NCI-H2029 treated with DMSO at 0.1 percent for 48 hours (cell line): Measurements from ENCODE around the gene TSPYL1.
A peak's percentile ranks its signal among the peaks of the same experiment; 100 is the strongest.

Experiments used
- DNase-seq: peaks from one replicate; lab custom pipeline; 2025; lab: John Stamatoyannopoulos, UW

The TSPYL1 gene

DNA sequence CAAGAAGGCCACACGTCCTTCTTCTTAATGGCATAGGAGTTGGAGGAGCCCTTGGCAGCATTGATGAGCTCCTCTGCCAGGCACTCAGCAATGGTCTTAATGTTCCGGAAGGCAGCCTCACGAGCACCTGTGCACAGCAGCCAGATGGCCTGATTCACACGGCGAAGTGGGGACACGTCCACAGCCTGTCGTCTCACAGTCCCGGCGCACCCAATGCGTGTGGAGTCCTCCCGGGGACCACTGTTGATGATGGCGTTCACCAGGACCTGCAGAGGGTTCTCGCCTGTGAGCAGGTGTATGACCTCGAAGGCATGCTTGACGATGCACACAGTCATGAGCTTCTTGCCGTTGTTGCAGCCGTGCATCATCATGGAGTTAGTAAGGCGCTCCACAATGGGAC, 21.2 kb downstream of the TSPYL1 start:
- no peak for DNase-seq

DNA sequence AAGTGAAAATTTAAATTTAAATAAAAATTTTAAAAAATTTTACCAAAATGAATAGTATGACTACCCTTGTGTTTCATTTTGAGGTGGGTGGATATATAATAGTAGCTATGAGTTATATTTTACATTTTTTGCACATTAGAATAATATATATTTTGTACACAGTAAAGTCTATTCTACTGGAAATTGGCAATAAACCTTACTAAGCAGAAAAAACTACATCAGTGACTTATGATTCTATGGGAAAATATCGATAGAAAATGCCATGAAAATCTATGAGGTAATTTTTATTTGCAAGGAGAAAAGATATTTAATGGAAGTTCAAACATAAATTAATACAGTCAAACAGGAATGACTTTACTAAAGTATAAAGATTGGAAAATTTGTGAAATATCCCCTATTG, 23.0 kb downstream of the TSPYL1 start:
- DNase-seq = no peak

DNA sequence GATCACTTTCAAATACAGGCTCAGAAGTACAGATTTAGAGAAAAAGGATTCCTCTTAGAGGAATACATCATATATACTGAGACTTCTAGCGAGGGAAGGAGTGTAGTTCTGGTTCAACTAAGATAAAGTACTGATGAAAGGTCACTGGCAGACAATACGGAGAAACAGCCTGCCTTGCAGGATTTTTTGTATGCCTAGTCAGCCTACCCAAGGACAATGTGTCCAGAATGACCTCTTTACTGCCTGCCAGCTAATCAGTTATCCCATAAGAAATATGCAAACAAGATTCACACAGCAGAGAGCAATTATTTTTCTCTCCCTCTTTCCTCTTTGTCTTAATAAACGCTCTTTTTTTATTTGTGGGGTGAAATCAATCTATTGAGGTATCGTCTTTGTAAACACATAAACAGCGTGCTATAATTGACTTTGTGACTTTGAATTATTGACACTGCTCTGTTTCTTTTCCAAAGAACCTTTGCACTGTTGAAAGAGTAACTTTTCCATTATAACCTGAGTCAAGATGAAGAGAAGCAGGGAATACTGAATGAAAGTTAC, 24.4 kb downstream of the TSPYL1 start:
- no peak for DNase-seq

- peak; percentile 98 for DNase-seq
These were observed 25.3 kb downstream of the TSPYL1 start for GRCh38 chr6:116254297-116255056.

- peak; percentile 100 for DNase-seq
These were observed 26.0 kb downstream of the TSPYL1 start, which contains the start of gene TSPYL4 for GRCh38 chr6:116253505-116254296. Gene TSPYL4, minus strand, starts transcription at chr6:116254075. Its CDS starts 67 bp downstream, at chr6:116254008.

DNA sequence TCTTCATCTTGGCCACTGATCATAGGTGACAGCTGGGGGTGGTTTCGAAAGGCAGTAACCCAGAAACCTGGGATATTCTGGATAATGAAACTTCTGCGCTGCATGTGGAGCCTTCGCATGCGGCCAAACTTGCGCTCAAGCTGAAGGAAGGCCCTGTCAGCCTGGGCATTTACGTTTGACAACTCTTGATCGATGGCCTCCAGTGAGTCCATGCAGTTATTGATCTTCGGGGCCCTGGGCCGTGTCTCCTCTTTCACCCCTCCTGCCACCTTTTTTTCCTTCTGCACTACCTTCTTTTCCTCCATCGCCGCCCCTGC, 26.6 kb downstream of the TSPYL1 start:
- DNase-seq = no peak

- no peak for DNase-seq
These were observed 28.0 kb downstream of the TSPYL1 start for GRCh38 chr6:116251568-116252384.

GRCh38 chr6:116248577-116248976, 31.2 kb downstream of the TSPYL1 start:
- DNase-seq = no peak

DNA sequence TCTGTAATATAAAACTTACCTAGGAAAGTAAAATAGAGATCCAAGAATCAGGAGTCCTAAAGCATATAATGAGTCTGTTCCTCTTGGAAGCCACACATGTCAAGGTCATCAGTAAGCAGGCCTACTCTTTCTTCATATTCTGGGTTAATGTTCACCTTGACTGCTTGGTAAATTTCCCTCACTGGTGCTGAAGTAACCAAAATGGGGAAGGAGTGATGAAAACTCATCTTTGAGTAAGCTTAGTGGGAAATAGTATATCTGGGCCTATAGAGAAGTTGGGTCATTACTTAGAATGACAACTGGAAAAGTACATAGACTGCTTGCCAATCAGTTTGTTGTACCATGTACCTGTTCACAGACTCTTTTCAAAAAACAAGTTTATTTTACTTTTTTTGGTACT, 32.4 kb downstream of the TSPYL1 start:
- no peak for DNase-seq

DNA sequence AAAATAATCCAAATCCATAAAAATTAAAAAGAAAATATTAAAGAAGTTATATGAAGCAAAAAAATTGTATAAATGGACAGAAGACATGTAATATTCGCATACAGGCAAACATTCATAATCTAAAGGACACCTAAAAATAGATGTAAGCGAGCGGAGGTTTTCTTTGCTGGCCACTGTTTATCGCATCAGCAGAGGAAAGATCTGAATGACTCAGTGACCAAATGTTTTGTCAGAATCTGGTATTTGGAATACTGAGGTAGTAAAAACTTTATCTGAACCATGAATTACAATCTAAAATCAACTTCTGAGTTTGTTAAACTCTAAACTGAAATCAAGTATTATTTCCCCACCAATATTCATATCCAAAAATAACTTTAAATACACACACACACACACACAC, 33.6 kb downstream of the TSPYL1 start:
- DNase-seq = no peak

DNA sequence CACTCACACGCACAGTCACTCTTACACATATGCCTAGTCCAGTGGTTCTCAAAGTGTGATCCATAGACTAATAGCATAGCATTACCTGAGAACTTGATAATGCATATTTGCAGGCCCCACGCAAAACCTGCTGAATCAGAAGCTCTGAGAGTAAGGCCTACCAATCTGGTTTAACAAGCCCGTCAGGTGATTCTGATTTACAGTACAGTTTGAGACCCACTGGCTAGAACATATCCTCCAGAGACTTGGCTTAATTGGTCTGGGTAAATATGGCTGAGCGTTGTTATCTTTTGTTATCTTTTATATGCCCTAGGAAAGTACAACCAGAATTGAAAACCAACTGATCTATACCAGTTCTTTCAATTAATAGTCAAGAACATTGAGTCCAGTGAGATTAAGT, 35.4 kb downstream of the TSPYL1 start:
- DNase-seq = peak; percentile 74

DNA sequence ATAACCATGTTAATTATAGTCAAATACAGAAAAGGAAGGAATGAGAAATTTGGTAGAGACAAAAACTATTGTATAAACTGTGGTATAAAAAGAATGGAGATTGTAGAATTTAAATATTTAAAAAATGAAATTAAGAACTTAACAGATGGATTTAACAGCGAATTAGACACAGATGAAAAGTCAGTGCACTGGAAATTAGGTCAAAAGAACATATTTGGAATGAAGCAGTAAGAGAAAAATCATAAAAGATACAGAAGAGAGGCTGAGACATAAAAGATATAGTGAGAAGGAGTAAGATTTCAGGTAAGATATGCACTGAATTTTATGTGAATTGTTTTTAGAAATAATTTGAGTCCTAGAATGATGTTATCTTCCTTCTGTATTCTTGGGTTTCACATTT, 39.9 kb downstream of the TSPYL1 start:
- no peak for DNase-seq

DNA sequence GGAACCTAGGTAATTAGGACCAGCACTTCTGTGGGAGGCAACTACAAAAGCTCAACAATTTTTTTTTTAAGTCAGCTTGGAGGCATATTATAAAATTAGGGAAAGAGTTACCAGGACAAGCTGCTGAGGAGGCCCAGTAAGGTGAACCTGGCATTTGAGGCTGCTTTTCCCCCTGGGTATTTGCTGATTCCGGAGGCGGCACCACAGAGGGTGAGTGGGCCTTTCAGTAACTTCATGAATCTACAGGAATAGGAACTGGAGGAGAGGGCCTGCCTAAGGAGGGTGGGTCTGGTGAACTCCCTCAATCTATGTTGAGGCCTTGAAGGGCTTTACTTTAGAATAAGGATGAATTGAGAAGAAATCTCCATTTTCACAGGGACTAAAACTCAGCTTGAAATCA, 40.5 kb downstream of the TSPYL1 start:
- no peak for DNase-seq

- no peak for DNase-seq
These were observed 41.6 kb downstream of the TSPYL1 start for GRCh38 chr6:116238083-116238482.

GRCh38 chr6:116234689-116235088, 45.0 kb downstream of the TSPYL1 start:
- DNase-seq = no peak

- no peak for DNase-seq
These were observed 50.3 kb downstream of the TSPYL1 start for GRCh38 chr6:116229287-116229913.
